Iris pigment epithelial cell (primary cell): Measurements from ENCODE around the gene CDX1.
A peak's percentile ranks its signal among the peaks of the same experiment; 100 is the strongest.

Experiments used
- DNase-seq: peaks from one replicate; pipeline ENCODE4 v3.0.0-alpha.2; 2011; ENCODE audit warnings: low read depth

CDX1 gene

DNA sequence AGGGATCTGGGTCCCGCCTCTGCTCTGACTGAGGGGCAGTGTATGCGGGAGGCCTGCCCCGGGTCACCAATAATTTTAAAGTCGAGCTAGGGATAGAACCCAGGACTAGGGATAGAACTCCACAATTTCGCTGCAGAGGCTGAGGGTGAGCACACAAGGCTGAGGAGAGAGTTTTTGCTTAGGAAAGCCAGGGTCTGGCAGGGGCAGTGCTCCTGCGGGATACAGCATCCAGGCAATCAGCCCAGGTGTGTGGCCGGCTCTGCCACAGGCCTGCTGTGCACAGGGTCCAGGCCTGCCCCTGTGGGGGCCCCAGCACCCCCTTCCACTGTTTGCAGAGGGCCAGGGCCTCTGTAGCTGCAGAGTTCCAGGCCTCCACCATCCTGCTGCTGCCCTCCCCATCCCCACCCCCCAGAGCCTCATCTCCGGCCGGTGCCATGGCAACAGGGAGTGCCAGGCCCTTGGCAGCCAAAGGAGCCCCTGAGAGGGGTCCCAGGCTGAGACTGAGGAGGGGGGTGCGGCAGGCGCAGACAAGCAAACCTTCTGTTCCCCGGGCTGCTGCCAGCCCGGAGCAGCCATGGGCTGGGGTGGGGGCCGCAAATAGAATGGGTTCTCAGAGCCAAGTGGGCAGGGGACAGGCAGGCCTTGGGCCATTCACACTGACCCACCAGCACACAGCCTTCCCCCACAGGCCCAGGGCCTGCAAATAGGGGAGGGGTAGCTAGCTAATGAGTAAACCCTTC, 19.5 kb upstream of the CDX1 start:
- DNase-seq: no peak

DNA sequence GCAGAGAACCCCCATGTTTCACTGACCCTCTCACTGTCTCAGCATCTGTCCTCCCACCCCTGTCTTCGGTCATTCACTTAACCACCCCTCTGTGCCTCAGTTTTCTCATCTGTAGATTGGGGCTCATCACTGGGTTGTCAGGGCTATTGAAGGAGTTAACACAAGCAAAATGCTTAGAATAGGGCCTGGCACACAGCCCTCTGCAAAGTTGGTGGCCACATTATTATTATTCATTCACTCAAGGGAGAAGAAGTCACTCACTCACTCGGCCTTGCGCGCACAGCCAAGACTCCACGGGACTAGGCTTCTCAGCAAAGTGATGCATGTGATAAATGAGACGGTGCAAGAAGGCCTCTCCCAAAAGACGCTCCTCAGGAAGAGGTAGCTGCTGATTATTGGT, 18.9 kb upstream of the CDX1 start:
- no peak for DNase-seq

GRCh38 chr5:150148117-150148927, 18.3 kb upstream of the CDX1 start:
- no peak for DNase-seq

DNA sequence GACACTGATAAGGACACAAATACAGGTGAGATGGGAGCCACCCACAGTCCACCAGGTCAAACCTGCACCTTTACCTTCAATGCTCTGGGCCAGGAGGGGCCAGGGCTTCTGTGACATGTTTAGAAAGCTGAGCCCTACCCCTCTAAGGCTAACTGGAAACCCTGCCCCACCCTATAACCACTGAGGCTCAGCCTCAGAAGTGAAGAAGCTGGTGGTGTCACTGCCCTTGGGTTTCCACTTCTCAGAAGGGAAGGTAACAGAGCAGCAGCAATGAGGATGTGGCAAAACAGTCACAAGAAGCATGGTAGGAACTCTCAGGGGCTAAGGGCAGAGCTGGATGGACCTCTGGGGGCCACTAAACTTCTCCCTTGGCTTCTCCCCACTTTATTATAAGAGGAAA, 17.0 kb upstream of the CDX1 start:
- no peak for DNase-seq

DNA sequence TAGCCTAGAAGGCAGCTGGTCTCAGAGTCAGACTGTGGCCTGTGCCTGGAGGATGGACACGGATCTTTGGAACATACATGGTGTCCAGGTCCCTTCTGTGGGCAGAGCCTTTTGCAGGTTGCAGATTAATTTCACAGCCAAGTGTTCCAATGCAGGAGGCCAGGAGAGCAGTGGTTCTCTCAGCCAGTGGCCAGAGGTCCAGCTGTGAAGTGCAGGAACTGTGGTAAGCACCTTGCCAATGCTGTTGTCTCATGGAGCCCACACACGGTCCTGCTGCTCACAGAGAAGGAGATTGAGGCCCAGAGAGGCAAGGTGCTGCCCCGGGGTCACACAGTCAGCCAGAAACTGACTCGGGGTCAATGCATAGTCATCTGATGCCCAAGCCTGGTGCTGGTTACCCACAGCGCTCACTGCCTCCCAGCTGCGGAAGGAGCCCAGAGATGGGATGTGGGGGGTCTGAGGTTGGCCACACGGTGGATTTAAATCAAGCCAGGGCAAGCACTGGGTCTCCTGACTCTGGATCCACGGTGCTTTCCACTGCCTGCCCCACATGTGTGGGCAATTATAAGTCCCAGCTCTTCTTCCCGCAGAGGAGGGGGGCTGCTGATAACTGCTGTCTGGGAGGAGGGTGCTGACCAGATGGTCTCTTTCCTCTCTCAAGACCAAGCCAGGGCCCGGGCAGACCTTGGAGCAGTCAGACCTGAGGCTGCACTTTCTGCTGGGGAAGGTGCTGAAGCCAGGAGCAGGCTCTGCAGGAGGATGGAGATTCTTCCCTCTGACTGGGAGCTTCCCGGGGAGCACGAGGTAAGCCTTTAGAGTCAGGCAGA, 13.7 kb upstream of the CDX1 start:
- peak; percentile 59 for DNase-seq

DNA sequence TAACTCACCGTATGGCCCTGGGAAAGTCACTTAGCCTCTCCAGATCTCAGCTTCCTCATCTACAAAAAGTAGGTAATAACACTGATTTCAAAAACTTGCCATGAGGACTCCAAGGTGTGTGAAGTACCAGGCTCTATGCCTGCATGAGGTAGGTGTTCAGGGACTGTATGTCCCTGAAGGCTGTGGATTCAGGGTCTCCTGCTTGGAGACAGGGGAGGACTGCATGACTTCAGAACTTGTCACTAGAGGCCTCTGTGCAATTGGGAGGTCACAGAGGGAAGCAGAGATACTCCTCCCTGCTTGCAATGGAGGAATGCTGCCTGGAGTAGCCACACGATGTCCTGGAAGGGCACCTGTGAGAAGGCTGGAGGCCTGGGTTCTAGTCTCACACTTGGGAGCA, 13.1 kb upstream of the CDX1 start:
- DNase-seq: no peak

- DNase-seq: peak; percentile 86
Observed at GRCh38 chr5:150153957-150154617, 12.5 kb upstream of the CDX1 start.

- DNase-seq: peak; percentile 52
Observed at GRCh38 chr5:150154618-150155128, 11.9 kb upstream of the CDX1 start.

DNA sequence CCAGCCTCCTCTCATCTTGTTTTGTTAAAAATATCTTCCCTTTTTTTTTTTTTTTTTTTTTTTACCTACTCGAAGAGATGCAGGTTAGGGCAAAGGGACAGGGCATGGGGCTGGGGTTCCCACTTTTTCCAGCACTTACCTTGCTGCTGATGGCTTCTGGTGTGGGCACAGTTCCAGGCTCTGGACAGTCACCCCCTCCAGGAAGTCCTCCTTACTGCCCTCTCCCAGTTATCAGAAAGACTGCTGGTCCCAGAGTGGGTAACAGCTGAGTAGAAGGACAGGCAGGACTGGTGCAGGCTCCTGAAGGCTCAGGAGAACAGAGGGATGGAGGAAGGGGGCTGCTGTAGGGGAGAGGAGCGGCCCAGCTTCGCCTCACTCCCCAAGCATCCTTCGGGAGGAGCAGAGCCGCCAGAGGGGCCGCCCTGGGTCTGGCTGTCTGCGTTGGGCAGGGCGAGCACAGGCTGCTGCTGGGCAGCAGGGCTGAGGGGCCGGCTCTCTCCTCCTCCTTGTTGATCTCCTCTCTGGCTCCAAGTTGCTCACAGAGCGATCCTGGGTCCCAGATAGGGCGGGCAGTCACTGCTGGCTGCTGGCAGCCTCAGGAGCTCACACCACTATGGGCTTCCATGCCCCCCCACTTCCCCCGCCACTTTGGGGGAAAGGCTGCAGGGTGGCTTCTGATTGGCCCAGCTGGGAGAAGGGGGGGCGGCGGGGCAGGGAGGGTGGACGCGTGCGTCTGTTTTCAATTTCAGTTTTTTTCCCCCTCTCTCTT, 11.1 kb upstream of the CDX1 start, which contains the start of gene PDGFRB:
PDGFRB (minus strand) TSS at position 588 of the 769 bp plus-strand sequence. CDS start 18,798 bp downstream, outside the sequence.
- peak; percentile 85 for DNase-seq

DNA sequence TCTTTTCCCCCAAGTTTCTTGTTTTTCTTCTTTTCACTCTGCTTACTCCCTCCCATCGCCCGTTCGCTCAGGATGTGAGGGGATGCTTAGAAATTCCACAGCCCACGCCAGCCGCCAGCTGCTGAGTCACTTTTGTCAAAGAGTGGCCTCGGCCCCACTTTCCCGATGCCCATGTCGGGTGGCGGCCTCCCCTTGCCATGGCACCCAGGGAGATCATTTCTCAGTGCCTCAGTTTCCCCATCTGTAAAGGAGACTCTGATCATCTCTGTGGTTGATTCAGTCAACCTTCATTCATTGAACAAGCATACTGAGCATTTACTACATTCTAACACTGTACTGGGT, 10.6 kb upstream of the CDX1 start:
- DNase-seq: no peak

DNA sequence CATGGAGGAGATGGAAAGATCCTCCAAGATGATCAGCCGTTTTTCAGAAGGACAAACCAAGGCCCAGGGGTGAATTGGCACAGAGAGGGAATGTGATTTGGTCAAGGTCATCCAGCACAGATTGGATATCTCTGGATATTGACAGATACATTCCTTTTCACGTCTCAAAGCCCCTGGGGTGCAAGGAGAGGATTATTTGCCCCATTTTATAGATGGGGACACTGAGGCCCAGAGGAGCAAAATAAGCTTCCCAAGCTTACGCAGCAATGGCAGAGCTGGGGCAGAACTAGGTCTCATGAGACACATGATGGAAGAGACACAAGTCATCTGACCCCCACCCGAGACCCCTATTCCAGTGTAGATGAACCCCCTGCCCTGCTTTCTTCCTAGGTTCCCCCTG, 10.0 kb upstream of the CDX1 start:
- DNase-seq: no peak

GRCh38 chr5:150157168-150157567, 9.4 kb upstream of the CDX1 start:
- DNase-seq: no peak

DNA sequence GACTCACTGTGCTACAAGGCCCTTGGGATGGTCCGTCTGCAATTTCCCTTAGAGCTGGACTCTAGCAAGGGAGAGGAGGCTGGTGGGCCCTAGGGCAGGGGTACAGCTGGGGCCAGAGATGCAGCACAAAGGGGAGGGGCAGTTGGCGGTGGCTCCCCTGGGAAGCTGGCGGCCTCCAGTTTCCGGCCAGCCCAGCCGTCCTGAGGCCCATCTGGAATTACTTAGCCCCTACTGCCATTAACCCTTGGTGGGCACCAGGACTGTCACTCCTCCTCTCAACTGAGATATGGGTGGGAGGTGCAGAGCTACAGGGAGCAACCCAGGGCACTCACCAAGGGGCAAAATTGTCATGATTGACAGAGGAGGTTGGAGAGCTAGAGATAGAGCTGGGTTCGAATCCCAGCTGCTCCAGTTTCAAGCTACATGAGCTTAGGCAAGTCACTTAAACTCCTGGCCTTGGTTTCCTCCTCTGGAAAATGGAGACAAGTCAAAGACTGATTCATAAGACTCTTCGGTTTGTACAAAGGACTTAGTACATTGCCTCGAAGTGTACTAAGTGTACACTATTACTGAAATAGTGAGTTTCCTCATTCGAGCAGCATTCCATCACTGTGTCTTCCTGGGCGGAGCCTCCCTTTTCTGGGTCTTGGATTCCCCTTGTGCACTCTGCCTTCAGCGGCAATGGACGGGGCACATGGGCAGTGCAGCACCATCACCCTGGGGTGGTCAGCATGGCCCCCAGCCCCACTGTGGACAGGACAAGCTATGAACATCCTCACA, 8.2 kb upstream of the CDX1 start:
- DNase-seq: peak; percentile 47

DNA sequence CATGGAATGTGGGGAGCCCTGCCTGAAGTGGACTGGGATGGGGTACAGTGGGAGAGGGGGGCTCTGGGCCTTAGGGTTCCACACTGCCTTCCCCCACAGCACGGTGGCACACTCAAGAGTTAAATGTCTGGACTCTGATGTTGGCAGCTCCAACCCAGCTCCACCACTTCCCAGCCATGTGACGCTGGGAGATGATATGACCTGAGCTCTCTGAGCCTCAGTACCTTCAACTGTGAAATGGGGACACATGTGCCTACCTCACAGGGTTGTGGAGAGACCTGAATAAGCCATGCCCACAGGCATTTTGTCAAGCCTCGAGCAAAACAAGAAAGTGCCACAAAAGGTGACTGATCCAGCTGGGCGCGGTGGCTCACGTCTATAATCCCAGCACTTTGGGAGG, 7.5 kb upstream of the CDX1 start:
- no peak for DNase-seq

GRCh38 chr5:150159741-150160179, 6.8 kb upstream of the CDX1 start:
- peak; percentile 71 for DNase-seq

DNA sequence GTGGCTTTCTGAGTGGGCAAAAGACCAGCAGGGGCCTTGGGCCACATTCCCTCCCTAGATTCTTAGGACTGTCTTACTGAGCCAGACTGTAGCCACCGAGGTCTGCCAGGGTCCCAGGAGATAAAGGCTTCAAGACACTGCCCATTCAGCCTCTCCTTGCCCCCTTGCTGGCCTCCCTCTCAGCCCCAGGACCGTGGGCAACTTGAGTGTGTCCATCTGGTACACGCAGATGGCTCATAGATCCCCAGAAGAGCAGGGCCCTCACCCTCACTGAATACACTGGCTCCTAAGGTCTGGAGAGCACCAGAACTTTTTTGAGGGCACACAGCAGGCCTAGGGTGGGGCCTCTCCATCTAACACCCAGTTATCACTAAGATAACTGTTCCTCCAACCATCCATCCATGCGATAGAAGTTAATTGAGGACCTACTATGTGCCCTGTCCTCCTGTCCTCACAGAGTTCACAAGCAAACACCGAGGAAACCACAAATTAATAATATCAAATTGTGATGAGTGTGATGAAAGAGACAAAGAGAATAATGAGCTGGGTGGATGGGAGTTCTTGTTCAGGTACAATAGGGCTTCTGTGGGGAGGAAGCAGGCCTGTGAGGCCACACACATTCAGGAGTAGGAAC, 6.0 kb upstream of the CDX1 start:
- DNase-seq: no peak

DNA sequence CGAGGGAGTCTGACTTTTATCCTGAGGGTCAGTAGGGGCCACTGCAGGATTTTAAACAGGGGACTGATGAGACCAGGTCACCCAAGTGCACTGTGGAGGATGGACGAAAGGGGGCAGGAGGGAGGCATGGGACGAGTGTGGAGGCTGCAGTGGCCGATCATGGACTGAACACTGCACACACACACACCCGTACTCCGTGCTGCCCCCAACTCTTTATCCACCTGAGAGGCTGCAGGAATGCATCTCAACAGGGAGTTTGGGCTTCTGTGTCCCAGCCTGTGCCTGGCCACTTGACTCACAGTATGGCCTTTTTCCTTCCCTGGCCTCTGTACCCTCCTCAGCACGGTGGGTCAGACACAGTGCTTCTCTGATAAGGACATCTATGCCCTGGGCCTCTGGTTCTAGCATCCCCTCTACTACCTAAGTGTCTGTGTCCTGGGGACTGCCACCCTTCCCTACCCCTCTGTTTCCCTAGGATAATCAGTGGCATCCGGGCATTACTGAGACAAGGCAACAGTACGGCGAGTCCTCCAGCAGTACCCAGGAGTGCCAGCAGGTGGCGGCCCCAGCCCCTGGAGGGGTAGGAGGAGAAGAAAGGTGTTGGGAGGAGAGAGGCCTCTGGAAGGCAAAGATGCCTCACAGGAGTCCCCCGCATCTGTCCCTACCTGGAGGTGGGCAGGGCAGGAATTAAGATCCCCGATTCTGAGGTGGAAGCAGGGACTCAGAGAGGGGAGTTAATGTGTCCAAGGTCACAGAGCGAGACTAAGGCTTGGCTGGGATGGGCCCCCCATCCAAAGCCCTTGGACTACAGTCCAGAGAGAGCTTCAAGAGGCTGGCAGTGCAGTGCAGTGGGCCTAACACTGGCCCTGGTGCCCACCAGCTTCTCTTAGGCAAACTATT, 5.1 kb upstream of the CDX1 start:
- DNase-seq: peak; percentile 65

GRCh38 chr5:150162142-150162513, 4.5 kb upstream of the CDX1 start:
- DNase-seq: no peak

DNA sequence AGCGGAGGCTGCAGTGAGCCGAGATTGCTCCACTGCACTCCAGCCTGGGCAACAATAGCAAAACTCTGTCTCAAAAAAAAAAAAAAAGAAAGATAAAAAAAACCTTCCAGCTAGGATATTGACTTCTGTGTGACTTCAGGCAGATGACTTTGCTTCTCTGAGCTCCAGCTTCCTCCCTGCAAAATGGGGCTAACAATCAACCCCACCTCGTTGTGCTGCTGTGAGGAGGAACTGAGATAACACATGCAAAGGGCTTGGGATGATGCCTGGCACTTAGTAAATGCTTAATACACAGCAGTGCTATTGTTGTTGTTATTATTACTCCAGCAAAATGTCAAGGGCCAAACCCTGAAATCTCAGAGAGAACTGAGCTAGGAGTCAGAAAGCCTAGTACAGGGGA, 3.5 kb upstream of the CDX1 start:
- no peak for DNase-seq
